Ascending aorta (tissue), 2 donors: ENCODE data around the gene PIP4K2B. TPM values are rescaled to one million over a fixed set of nuclear protein-coding genes. Genes with fewer than 3 reads are reported as not detected.

Source experiments
- DNase-seq, 2 donors: peaks; one replicate each; pipeline ENCODE4 v3.0.0-alpha.2; 2019; ENCODE audit warnings: low spot score in 2 of 2
- H3K27ac ChIP-seq, 2 donors: fragments of 200-600 bp; sonication (generic); one replicate each; pipeline ENCODE4 v1.5.1; 2016 to 2017; ENCODE audit warnings: mild to moderate bottlenecking in 1 of 2
- H3K27me3 ChIP-seq: fragments of 200-600 bp; sonication (generic); one replicate; pipeline ENCODE4 v1.5.1; 2017
- H3K36me3 ChIP-seq, 2 donors: fragments of 200-600 bp; sonication (generic); one replicate each; pipeline ENCODE4 v1.5.1; 2016
- H3K4me1 ChIP-seq, 2 donors: fragments of 200-600 bp; sonication (generic); one replicate each; pipeline ENCODE4 v1.5.1; 2016 to 2017; ENCODE audit warnings: mild to moderate bottlenecking in 1 of 2
- H3K4me3 ChIP-seq, 2 donors: fragments of 200-600 bp; sonication (generic); one replicate each; pipeline ENCODE4 v1.5.1; 2016 to 2017; ENCODE audit warnings: mild to moderate bottlenecking in 1 of 2
- H3K9me3 ChIP-seq, 2 donors: fragments of 200-600 bp; sonication (generic); one replicate each; pipeline ENCODE4 v1.5.1; 2016
- intact Hi-C: fragments of 100-400 bp; cut with DNase I; formaldehyde crosslinking; loops from one replicate; pipeline ENCODE4 v1.15.1; 2023
- total RNA-seq: library from RNA; depleted of rRNA; stranded (reverse); fragments of >200 nt; gene quantifications from one replicate; pipeline ENCODE4 v1.1.0, GENCODE V29; 2016
- TF ChIP-seq, protein P1 (sequence below), 3 experiments: fragments of 200-600 bp in 2 of 3; fragments of 450-650 bp in 1 of 3; sonication (generic) in 2 of 3; IDR thresholded peaks; one replicate each; pipeline ENCODE4 v1.5.1; 2016 to 2019; ENCODE audit warnings: antibody characterized with exemption in 3 of 3, mild to moderate bottlenecking in 1 of 3, moderate library complexity in 1 of 3

Gene PIP4K2B
- total RNA-seq, 1 donor from 2014 or later, result 45.0 TPM

GRCh38 chr17:38716368-38717005, 82.9 kb downstream of the PIP4K2B start:
- Histone ChIP-seq H3K27me3 (no peaks in the 10 kb centered on the region), H3K36me3 (peaks cover 86 to 88% of the 10 kb centered on the region in 2 donors), H3K9me3 (no peaks in the 10 kb centered on the region), H3K27ac (no peak overlapping the region), H3K4me3 (no peak overlapping the region), H3K4me1 (no peaks in the 10 kb centered on the region)
- TF ChIP-seq, protein P1, sequence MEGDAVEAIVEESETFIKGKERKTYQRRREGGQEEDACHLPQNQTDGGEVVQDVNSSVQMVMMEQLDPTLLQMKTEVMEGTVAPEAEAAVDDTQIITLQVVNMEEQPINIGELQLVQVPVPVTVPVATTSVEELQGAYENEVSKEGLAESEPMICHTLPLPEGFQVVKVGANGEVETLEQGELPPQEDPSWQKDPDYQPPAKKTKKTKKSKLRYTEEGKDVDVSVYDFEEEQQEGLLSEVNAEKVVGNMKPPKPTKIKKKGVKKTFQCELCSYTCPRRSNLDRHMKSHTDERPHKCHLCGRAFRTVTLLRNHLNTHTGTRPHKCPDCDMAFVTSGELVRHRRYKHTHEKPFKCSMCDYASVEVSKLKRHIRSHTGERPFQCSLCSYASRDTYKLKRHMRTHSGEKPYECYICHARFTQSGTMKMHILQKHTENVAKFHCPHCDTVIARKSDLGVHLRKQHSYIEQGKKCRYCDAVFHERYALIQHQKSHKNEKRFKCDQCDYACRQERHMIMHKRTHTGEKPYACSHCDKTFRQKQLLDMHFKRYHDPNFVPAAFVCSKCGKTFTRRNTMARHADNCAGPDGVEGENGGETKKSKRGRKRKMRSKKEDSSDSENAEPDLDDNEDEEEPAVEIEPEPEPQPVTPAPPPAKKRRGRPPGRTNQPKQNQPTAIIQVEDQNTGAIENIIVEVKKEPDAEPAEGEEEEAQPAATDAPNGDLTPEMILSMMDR (IDR thresholded peaks at IDR 0.05), result no peak
- no peak for DNase-seq
- intact Hi-C loops, result no loop called here

Other genes starting within 250 kb of the PIP4K2B start
- not detected for gene SRCIN1, start 193.6 kb downstream of the PIP4K2B start, total RNA-seq
- gene EPOP, start 124.6 kb downstream of the PIP4K2B start, total RNA-seq, result 2.1 TPM
- gene MLLT6, start 94.3 kb downstream of the PIP4K2B start, total RNA-seq, result 100 TPM
- 27.6 TPM for gene CISD3, start 69.2 kb downstream of the PIP4K2B start, total RNA-seq
- 64.8 TPM for gene PCGF2, start 51.2 kb downstream of the PIP4K2B start, total RNA-seq
- 189 TPM for gene PSMB3, start 46.8 kb downstream of the PIP4K2B start, total RNA-seq
- 65.2 TPM for gene CWC25, start 25.8 kb upstream of the PIP4K2B start, total RNA-seq
- 1,091 TPM for gene RPL23, start 54.2 kb upstream of the PIP4K2B start, total RNA-seq
- 300 TPM for gene LASP1, start 70.5 kb upstream of the PIP4K2B start, total RNA-seq
- gene FBXO47, start 167.8 kb upstream of the PIP4K2B start, total RNA-seq, result not detected